Kidney capillary endothelial cell (primary cell): ENCODE results near the gene HLA-DOA.

Source experiments
- DNase-seq: peaks from one replicate; pipeline ENCODE4 v3.0.0-alpha.2; 2018; ENCODE audit warnings: low spot score

The HLA-DOA gene

DNA sequence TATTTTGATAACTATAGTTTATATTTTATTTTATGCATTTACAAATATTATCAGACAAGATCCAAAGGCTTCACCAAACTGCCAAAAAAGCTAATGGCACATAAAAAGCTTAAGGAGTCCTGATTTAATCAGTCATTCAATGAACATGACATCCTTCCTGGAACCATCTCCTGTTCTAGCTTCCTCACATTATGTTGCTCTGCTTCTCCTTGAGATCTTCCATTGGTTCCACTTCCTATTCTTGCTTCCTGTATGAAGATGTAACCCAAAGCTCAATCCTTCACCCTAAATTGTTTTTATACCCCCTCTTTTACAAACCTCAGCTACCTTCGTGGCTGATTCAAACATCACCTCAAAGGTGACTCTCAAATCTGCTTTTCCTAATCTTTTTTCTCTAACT is 45.5 kb downstream of the HLA-DOA start:
- DNase-seq = no peak

DNA sequence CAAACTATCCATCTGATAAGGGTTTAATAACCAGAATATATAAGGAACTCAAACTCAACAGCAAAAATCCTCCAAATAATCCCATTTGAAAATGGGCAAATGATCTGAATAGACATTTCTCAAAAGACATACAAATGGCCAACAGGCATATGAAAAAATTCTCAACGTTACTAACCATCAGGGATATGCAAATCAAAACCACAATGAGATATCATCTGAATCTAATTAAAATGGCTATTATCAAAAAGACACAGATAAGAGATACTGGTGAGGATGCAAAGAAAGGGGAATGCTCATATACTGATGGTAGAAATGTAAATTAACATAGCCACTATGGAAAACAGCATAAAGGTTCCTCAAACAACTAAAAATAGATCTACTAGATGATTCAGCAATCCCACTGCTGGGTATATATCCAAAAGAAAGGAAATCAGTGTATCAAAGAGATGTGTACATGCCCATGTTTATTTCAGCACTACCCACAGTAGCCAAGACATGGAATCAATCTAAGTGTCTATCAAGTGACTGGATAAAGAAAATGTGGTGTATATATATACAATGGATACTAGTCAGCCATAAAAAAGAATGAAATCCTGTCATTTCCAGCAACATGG is 47.1 kb downstream of the HLA-DOA start:
- no peak for DNase-seq

GRCh38 chr6:32960563-32960962 is 48.8 kb downstream of the HLA-DOA start:
- DNase-seq = no peak

- no peak for DNase-seq
Observed at GRCh38 chr6:32956176-32956575, 53.2 kb downstream of the HLA-DOA start.

- DNase-seq = no peak
Observed at GRCh38 chr6:32954986-32955802, 54.2 kb downstream of the HLA-DOA start.

DNA sequence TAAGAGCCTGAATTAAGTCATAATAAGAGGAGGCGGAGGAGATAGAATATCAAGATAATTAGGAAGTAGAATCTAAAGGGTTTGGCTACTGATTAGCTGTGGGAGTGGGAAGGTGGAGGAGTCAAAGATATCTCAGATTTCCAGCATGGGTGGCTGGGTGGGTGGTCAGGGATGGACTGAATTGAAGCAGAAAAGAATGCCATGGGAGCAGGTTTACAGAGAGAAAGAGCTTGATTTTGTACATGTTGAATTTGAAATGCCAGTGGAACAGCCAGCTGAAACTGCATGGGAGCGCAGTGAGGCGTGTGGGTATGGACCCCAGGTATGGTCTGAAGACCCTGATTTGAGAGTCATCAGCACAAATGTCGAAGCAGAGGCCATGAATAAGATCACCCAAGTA is 55.1 kb downstream of the HLA-DOA start:
- no peak for DNase-seq
